ENCODE measurements around the gene VAT1. TPM values are rescaled to one million over a fixed set of nuclear protein-coding genes. Genes with fewer than 3 reads are reported as not detected.

The VAT1 gene
- total and polyA plus RNA-seq, 2 experiments from 2014 or later, result 223 to 238 TPM

DNA sequence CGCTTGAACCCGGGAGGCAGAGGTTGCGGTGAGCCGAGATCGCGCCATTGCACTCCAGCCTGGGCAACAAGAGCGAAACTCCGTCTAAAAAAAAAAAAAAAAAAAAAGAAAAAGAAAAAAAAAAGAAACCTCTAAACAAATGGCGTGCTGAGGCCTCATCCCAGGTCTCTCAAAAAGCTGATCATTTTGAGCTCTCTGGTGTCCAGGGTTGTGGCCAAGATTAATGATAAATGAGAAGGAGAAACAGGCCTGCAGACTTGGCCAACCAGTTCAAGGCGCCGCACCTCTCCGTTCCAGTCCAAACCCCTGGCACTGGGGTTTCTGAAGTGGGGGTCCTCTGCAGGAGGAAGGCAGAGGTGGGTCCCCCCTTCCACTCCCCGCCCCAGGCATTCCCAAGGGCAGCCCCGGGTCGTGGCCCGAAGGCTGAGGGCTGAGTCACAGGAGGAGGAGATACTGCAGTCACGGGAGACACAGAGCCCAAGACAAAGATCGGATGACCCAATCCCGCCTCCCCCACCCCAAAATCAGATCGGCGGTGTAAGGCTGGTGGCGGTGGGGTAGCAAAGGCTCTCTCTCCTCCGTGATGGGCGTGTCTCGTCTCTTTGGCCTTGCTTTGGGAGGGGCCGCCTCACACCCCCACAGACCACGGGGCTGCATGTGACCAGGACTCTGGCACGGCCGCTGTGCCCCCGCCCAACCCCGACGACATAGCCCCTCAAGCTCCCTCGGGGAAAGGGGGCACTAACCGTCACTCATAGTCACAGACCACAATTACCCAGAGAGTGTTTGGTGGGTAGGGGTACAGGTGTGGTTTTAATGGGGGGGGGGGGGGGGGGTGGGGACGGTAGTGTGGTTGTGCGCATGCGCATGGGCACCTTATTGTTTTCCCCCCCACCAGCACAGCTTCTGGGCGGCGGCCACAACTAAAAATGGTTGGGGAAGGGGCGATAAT is 1.1 kb downstream of the VAT1 start:
- Histone ChIP-seq H3K36me3 (ENCODE audit: low read depth) (peaks cover 7% of the 10 kb centered on the region; the same call in 1 of the 2 replicates), H3K27me3 (replicated peaks; ENCODE audit: insufficient read depth) (no peaks in the 10 kb centered on the region), H3K4me2 (ENCODE audit: unreplicated experiment) (peak overlapping the region; percentile 80), H2AFZ (peak overlapping the region; percentile 84), H3K4me1 (ENCODE audit: insufficient read depth) (peaks cover 25% of the 10 kb centered on the region), H3K4me3 (peak overlapping the region; percentile 99), H3K9me2 (ENCODE audit: insufficient read depth) (no peaks in the 10 kb centered on the region), H3K9me3 (ENCODE audit: low read depth) (no peaks in the 10 kb centered on the region), H3F3A (ENCODE audit: insufficient read depth) (no peaks in the 10 kb centered on the region), H3K79me2 (ENCODE audit: insufficient read depth) (peaks cover 40% of the 10 kb centered on the region), H3K9ac (peak overlapping the region; percentile 80), H4K20me1 (ENCODE audit: insufficient read depth) (no peaks in the 10 kb centered on the region), H3K27ac (peak overlapping the region; percentile 65)
- in situ Hi-C loops (cut with MboI), result no loop called here
- TF ChIP-seq EZH2phosphoT487 (IDR thresholded peaks at IDR 0.05; ENCODE audit: insufficient read depth, low read depth), result no peak
- TF ChIP-seq EZH2 (IDR thresholded peaks at IDR 0.05; ENCODE audit: insufficient read depth, poor library complexity, severe bottlenecking), result no peak
- WGBS, 2 experiments (ENCODE audit: low coverage in 1 of 2, low lambda C conversion rate in 2 of 2, missing lambda C conversion rate in 2 of 2), result 6 to 18% methylated on average over 21 to 40 of the region's 40 CpGs
- peak; percentile 89 for DNase-seq

DNA sequence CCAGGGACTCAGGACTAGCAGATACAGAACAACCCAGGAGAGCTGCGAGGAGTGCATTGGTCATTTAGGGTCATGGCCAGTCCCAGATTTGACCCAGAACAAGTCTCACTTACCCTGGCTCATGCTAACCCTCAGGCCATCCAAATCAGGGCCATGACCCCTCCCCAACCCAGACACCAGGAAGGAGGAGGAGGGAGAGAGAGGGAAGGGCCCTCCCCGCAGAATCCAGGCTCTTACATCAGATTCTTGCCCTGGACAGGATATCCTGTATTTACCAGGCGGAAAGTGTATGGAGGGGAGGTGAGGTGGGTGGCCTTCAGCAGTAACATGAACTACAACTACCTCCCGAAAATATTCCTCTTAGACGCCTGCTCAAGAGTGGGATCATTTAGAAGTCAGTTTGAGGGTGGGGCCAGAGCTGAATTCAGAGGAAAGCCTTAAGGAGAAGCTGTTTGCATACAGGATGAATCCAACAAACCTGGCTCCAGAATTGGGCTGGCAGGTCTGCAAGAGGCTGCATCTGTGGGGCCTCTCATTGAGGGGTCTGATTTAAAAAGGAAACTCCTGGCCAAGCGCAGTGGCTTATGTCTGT is 2.1 kb downstream of the VAT1 start:
- in situ Hi-C loops (cut with MboI), result no loop called here
- H3K9ac ChIP-seq, result peak overlapping the region; percentile 80
- no peaks in the 10 kb centered on the region for H3K9me3 ChIP-seq (ENCODE audit: low read depth)
- peak overlapping the region; percentile 65 for H3K27ac ChIP-seq
- H3K27me3 ChIP-seq (replicated peaks; ENCODE audit: insufficient read depth), result no peaks in the 10 kb centered on the region
- peak overlapping the region; percentile 28; the same call in 1 of the 2 replicates for H2AFZ ChIP-seq
- no peak for DNase-seq
- TF ChIP-seq EZH2phosphoT487 (IDR thresholded peaks at IDR 0.05; ENCODE audit: insufficient read depth, low read depth), result no peak
- TF ChIP-seq EZH2 (IDR thresholded peaks at IDR 0.05; ENCODE audit: insufficient read depth, poor library complexity, severe bottlenecking), result no peak
- H3K79me2 ChIP-seq (ENCODE audit: insufficient read depth), result peaks cover 40% of the 10 kb centered on the region
- 39 to 46% methylated on average over 6 of the region's 6 CpGs for WGBS, 2 experiments (ENCODE audit: low coverage in 1 of 2, low lambda C conversion rate in 2 of 2, missing lambda C conversion rate in 2 of 2)
- peaks cover 25% of the 10 kb centered on the region for H3K4me1 ChIP-seq (ENCODE audit: insufficient read depth)
- H4K20me1 ChIP-seq (ENCODE audit: insufficient read depth), result no peaks in the 10 kb centered on the region
- peaks cover 7% of the 10 kb centered on the region; the same call in 1 of the 2 replicates for H3K36me3 ChIP-seq (ENCODE audit: low read depth)
- no peaks in the 10 kb centered on the region for H3F3A ChIP-seq (ENCODE audit: insufficient read depth)
- H3K9me2 ChIP-seq (ENCODE audit: insufficient read depth), result no peaks in the 10 kb centered on the region
- H3K4me2 ChIP-seq (ENCODE audit: unreplicated experiment), result peak overlapping the region; percentile 67
- H3K4me3 ChIP-seq, result peak overlapping the region; percentile 99

DNA sequence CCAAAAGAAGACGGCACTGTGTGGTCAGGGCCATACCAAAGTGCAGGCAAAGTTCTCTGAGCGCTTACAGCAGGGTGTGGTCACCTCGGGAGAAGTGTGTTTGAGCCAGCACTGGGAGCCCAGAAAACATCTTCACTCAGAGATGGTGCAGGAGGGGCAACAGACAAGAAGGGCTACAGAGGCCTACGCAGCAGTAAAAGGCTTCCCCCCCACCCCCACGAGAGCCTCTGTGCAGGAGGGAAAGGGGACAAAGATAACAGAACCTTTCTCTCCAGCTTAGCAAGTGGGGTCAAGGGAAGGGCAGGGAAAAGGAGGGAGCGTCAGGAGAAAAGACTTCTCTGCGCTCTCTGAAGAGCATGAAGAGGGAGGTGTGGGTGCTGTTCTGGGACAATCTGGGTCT is 2.8 kb downstream of the VAT1 start:
- Histone ChIP-seq H3K9me2 (ENCODE audit: insufficient read depth) (no peaks in the 10 kb centered on the region), H3K36me3 (ENCODE audit: low read depth) (peaks cover 7% of the 10 kb centered on the region; the same call in 1 of the 2 replicates), H3K4me2 (ENCODE audit: unreplicated experiment) (peak overlapping the region; percentile 67), H3K79me2 (ENCODE audit: insufficient read depth) (peaks cover 40% of the 10 kb centered on the region), H3K27me3 (replicated peaks; ENCODE audit: insufficient read depth) (no peaks in the 10 kb centered on the region), H3K27ac (peak overlapping the region; percentile 65), H3K4me3 (peak overlapping the region; percentile 99; the same call in 1 of the 2 replicates), H3K9me3 (ENCODE audit: low read depth) (no peaks in the 10 kb centered on the region), H3K4me1 (ENCODE audit: insufficient read depth) (peaks cover 25% of the 10 kb centered on the region), H2AFZ (no peak overlapping the region), H3K9ac (peak overlapping the region; percentile 80), H4K20me1 (ENCODE audit: insufficient read depth) (no peaks in the 10 kb centered on the region), H3F3A (ENCODE audit: insufficient read depth) (no peaks in the 10 kb centered on the region)
- TF ChIP-seq EZH2phosphoT487 (IDR thresholded peaks at IDR 0.05; ENCODE audit: insufficient read depth, low read depth), result no peak
- no peak for TF ChIP-seq EZH2 (IDR thresholded peaks at IDR 0.05; ENCODE audit: insufficient read depth, poor library complexity, severe bottlenecking)
- in situ Hi-C loops (cut with MboI), result no loop called here
- peak; percentile 65 for DNase-seq
- 27 to 28% methylated on average over 7 of the region's 7 CpGs for WGBS, 2 experiments (ENCODE audit: low coverage in 1 of 2, low lambda C conversion rate in 2 of 2, missing lambda C conversion rate in 2 of 2)

DNA sequence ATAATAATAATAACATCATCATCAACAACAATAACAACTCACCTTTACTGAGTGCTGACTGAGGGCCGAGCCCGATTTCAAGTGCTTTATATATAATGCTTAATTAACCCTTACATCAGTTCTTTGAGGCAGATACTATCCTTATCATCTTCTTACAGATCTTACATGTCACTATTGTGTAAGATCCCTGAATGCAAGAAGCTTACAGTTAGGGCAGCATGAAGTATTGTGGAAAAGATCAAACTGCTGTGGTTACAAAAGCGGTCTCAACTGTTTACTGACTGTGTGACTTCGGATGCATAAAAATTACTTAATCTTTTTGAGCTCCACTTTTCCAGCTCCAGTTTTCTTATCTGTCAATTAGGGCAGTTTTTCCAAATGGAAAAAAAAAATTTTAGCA is 3.3 kb downstream of the VAT1 start:
- Histone ChIP-seq H3K79me2 (ENCODE audit: insufficient read depth) (peaks cover 40% of the 10 kb centered on the region), H3K27ac (peak overlapping the region; percentile 65; the same call in 1 of the 2 replicates), H3K9ac (peak overlapping the region; percentile 80; the same call in 1 of the 2 replicates), H3K4me2 (ENCODE audit: unreplicated experiment) (no peak overlapping the region), H3K27me3 (replicated peaks; ENCODE audit: insufficient read depth) (no peaks in the 10 kb centered on the region), H3K4me1 (ENCODE audit: insufficient read depth) (peaks cover 25% of the 10 kb centered on the region), H3K36me3 (ENCODE audit: low read depth) (peaks cover 7% of the 10 kb centered on the region; the same call in 1 of the 2 replicates), H4K20me1 (ENCODE audit: insufficient read depth) (no peaks in the 10 kb centered on the region), H3K9me3 (ENCODE audit: low read depth) (no peaks in the 10 kb centered on the region), H2AFZ (no peak overlapping the region), H3K9me2 (ENCODE audit: insufficient read depth) (no peaks in the 10 kb centered on the region), H3F3A (ENCODE audit: insufficient read depth) (no peaks in the 10 kb centered on the region), H3K4me3 (no peak overlapping the region)
- 69 to 79% methylated on average over 4 of the region's 4 CpGs for WGBS, 2 experiments (ENCODE audit: low coverage in 1 of 2, low lambda C conversion rate in 2 of 2, missing lambda C conversion rate in 2 of 2)
- peak; percentile 24 for DNase-seq
- no peak for TF ChIP-seq EZH2 (IDR thresholded peaks at IDR 0.05; ENCODE audit: insufficient read depth, poor library complexity, severe bottlenecking)
- TF ChIP-seq EZH2phosphoT487 (IDR thresholded peaks at IDR 0.05; ENCODE audit: insufficient read depth, low read depth), result no peak
- in situ Hi-C loops (cut with MboI), result no loop called here
